Uterus (tissue), 4 donors: ENCODE data around the gene PEX10. TPM values are rescaled to one million over a fixed set of nuclear protein-coding genes. Genes with fewer than 3 reads are reported as not detected.

Experiments
- DNase-seq, 2 donors: peaks; one replicate each; pipeline ENCODE4 v3.0.0-alpha.2; 2019 to 2020
- H3K27ac ChIP-seq, 2 donors: fragments of 200-600 bp; sonication (generic); 1 replicate in 1 of 2; 2 replicates in 1 of 2; pipeline ENCODE4 v1.5.1; 2016 to 2018
- H3K27me3 ChIP-seq, 2 donors: fragments of 200-600 bp; sonication (generic); one replicate each; pipeline ENCODE4 v1.5.1; 2018 to 2019; ENCODE audit warnings: control low read depth in 1 of 2
- H3K36me3 ChIP-seq, 2 donors: fragments of 200-600 bp; sonication (generic); one replicate each; pipeline ENCODE4 v1.5.1; 2019; ENCODE audit warnings: control low read depth in 1 of 2
- H3K4me1 ChIP-seq, 2 donors: fragments of 200-600 bp; sonication (generic); one replicate each; pipeline ENCODE4 v1.5.1; 2018 to 2019; ENCODE audit warnings: control low read depth in 1 of 2
- H3K4me3 ChIP-seq, 2 donors: fragments of 200-600 bp; sonication (generic); 1 replicate in 1 of 2; 2 replicates in 1 of 2; pipeline ENCODE4 v1.5.1; 2018 to 2019; ENCODE audit warnings: mild to moderate bottlenecking in 1 of 2
- H3K9me3 ChIP-seq, 2 donors: fragments of 200-600 bp; sonication (generic); one replicate each; pipeline ENCODE4 v1.5.1; 2019; ENCODE audit warnings: control low read depth in 1 of 2
- POLR2A ChIP-seq, 2 donors: fragments of 450-650 bp; IDR thresholded peaks; one replicate each; pipeline ENCODE4 v1.6.1; 2016; ENCODE audit warnings: antibody characterized with exemption in 2 of 2, mild to moderate bottlenecking in 1 of 2, moderate library complexity in 1 of 2
- intact Hi-C: fragments of 100-400 bp; cut with DNase I; formaldehyde crosslinking; loops from one replicate; pipeline ENCODE4 v1.15.1; 2023; ENCODE audit warnings: low total_unique reads
- total RNA-seq, 4 donors: library from RNA; depleted of rRNA in 3 of 4; stranded (reverse); fragments of >200 nt in 3 of 4; gene quantifications; one replicate each; pipeline versions ENCODE4 v1.1.0 to v1.2.4, GENCODE V29; 2014 to 2023
- TF ChIP-seq, protein P1 (sequence below), 4 experiments: fragments of 200-600 bp in 2 of 4; fragments of 450-650 bp in 2 of 4; sonication (generic) in 2 of 4; IDR thresholded peaks; one replicate each; pipeline ENCODE4 v1.5.1; 2016 to 2019; ENCODE audit warnings: antibody characterized with exemption in 4 of 4, mild to moderate bottlenecking in 2 of 4, moderate library complexity in 1 of 4
- donor health status: DM: yes; HTN: yes; CAD: no.

Gene PEX10
- total RNA-seq, 4 donors from 2014 or later, result 0.77 to 23.6 (median 13.2) TPM

DNA sequence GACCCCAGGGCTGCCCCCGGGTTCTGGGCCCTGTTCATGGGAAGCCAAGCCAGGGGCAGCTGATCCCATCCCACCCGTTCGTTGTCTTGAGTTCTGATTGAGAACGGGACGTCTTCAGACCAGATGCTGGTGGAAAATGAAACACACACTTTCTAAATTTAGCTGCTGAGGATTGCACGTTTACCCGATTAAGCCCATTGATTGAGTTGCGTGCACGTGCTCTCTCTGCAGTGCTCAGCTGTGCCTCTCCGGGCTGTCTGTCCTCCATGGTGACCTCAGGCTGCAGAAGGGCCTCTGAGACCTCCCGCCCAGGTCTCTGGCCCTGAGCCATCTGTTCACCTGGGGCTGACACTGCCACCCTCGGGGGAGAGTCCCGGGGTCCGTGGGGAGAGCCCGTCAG, 27.0 kb upstream of the PEX10 start:
- no peaks in the 10 kb centered on the region for H3K36me3 ChIP-seq
- no peak for DNase-seq
- H3K4me3 ChIP-seq, result no peak overlapping the region
- H3K9me3 ChIP-seq, result no peaks in the 10 kb centered on the region
- intact Hi-C loops, result no loop called here
- peaks cover 5% of the 10 kb centered on the region in 2 donors for H3K27me3 ChIP-seq
- TF ChIP-seq, protein P1, sequence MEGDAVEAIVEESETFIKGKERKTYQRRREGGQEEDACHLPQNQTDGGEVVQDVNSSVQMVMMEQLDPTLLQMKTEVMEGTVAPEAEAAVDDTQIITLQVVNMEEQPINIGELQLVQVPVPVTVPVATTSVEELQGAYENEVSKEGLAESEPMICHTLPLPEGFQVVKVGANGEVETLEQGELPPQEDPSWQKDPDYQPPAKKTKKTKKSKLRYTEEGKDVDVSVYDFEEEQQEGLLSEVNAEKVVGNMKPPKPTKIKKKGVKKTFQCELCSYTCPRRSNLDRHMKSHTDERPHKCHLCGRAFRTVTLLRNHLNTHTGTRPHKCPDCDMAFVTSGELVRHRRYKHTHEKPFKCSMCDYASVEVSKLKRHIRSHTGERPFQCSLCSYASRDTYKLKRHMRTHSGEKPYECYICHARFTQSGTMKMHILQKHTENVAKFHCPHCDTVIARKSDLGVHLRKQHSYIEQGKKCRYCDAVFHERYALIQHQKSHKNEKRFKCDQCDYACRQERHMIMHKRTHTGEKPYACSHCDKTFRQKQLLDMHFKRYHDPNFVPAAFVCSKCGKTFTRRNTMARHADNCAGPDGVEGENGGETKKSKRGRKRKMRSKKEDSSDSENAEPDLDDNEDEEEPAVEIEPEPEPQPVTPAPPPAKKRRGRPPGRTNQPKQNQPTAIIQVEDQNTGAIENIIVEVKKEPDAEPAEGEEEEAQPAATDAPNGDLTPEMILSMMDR (IDR thresholded peaks at IDR 0.05), result no peak
- no peak for TF ChIP-seq POLR2A (IDR thresholded peaks at IDR 0.05)
- no peak overlapping the region for H3K27ac ChIP-seq
- H3K4me1 ChIP-seq, result peaks cover 0 to 8% of the 10 kb centered on the region in 2 donors

DNA sequence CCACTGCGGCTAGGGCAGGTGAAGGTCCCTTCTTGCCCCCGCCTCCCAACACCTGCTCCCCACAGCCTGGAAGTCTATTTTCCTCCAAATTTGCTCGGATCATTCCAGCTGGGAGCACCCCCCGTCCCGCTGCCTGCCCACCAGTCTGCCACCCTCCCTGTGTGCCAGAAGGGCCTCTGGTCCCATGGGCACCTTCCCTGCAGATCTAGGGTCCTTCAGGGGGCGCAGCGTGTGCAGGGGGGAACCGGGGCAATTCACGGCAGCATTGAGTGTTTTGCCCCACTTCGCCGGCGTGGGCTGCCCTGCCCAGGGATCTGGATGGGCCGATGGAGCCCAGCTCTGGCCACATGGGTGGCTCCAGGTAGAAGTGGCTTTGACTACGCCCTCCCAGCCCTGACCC, 26.3 kb upstream of the PEX10 start:
- Histone ChIP-seq H3K9me3 (no peaks in the 10 kb centered on the region), H3K4me3 (no peak overlapping the region), H3K4me1 (peaks cover 0 to 6% of the 10 kb centered on the region in 2 donors), H3K36me3 (no peaks in the 10 kb centered on the region), H3K27ac (no peak overlapping the region), H3K27me3 (peaks cover 0 to 5% of the 10 kb centered on the region in 2 donors)
- TF ChIP-seq POLR2A (IDR thresholded peaks at IDR 0.05), result no peak
- TF ChIP-seq, protein P1 (IDR thresholded peaks at IDR 0.05), result no peak
- no peak for DNase-seq
- intact Hi-C loops, result no loop called here

DNA sequence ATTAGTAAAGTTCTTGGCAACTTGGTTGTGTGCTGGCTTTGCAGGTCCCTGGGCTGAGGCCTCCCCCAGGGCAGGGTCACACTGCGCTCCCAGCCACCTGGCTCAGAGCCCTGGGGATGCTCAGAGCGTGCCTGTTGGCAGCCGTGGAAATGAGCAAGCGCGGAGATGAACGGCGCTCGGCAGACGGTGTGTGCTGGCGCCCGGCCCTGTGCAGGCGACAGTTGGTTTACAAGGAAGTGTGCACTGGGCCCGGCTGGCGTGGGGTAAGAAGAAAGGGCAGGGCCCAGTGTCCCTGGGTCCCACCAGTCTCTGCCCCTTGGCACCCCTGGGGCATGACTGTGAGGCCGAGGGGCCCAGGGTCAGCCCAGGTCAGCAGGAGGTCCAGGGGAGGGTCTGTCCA, 25.7 kb upstream of the PEX10 start:
- Histone ChIP-seq H3K36me3 (no peaks in the 10 kb centered on the region), H3K4me1 (no peaks in the 10 kb centered on the region), H3K9me3 (no peaks in the 10 kb centered on the region), H3K27ac (no peak overlapping the region), H3K27me3 (peaks cover 0 to 3% of the 10 kb centered on the region in 2 donors), H3K4me3 (no peak overlapping the region)
- no peak for TF ChIP-seq POLR2A (IDR thresholded peaks at IDR 0.05)
- DNase-seq, result no peak
- intact Hi-C loops, result no loop called here

DNA sequence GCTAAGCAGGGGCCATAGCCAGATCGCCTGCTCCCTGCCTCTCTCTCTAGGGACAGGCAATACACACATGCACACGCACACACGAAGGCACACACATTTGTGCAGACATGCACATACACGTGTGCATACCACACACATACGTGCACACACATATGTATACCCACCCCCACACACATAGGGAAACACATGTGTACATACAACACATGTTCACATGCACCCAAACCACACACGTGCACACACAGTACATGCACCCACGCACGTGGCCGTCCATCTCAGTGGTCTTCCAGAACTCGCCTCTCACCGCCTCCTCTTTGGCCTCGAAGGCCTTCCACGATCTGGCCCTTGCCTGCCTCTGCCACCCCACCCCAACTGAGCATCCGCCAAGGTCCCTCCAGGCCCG, 25.3 kb upstream of the PEX10 start:
- intact Hi-C loops, result no loop called here
- H3K4me3 ChIP-seq, result no peak overlapping the region
- no peak for DNase-seq
- H3K4me1 ChIP-seq, result no peaks in the 10 kb centered on the region
- H3K9me3 ChIP-seq, result no peaks in the 10 kb centered on the region
- no peaks in the 10 kb centered on the region for H3K27me3 ChIP-seq
- H3K36me3 ChIP-seq, result no peaks in the 10 kb centered on the region
- no peak overlapping the region for H3K27ac ChIP-seq
- TF ChIP-seq, protein P1 (IDR thresholded peaks at IDR 0.05), result no peak
- TF ChIP-seq POLR2A (IDR thresholded peaks at IDR 0.05), result no peak

DNA sequence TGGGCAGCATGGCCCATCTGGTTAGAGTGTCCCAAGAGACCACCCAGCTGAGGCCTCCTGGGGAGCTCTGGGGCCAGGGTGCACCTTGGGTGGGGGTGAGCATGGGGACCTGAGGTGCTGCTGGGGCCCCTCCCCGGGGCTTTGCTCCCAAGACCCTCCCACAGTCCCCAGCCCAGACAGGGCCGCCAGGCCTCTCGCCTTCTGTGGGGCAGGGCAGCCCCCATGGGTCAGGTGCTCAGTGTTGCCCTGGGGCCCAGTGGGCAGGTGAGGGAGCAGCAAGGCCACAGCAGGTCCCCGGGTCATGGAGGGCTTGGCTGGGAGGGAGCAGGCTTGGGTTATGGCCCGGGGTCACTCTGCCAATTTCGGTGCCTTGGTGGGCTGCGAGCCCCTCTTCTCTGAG, 24.5 kb upstream of the PEX10 start:
- no peaks in the 10 kb centered on the region for H3K9me3 ChIP-seq
- no peak for DNase-seq
- H3K4me1 ChIP-seq, result no peaks in the 10 kb centered on the region
- H3K36me3 ChIP-seq, result no peaks in the 10 kb centered on the region
- H3K4me3 ChIP-seq, result no peak overlapping the region
- no peak overlapping the region for H3K27ac ChIP-seq
- TF ChIP-seq, protein P1 (IDR thresholded peaks at IDR 0.05), result no peak
- no peak for TF ChIP-seq POLR2A (IDR thresholded peaks at IDR 0.05)
- intact Hi-C loops, result no loop called here
- no peaks in the 10 kb centered on the region for H3K27me3 ChIP-seq

DNA sequence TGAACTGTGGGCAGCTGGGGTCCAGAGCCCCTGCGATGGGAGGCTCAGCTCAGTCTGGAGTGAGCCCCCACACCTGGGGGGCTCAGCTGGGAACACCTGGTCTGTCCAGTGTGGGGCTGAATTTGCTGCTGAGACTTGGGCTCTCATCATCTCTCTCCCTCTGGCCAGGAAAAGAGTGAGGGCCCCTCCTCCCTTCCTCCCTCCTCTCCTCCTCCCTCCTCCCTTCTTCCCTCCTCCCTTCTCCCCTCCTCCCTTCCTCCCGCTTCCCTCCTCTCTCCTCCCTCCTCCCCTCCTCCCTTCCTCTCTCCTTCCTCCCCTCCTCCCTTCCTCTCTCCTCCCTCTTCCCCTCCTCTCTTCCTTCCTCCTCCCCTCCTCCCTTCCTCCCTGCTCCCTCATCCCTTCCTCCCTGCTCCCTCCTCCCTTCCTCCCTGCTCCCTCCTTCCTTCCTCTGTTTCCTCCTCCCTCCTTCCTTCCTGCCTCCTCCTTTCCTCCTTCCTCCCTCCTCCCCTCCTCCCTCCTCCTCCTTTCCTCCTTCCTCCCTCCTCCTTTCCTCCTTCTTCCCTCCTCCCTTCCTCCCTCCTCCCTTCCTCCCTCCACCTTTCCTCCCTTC, 23.5 kb upstream of the PEX10 start:
- Histone ChIP-seq H3K27me3 (no peaks in the 10 kb centered on the region), H3K4me3 (no peak overlapping the region), H3K9me3 (no peaks in the 10 kb centered on the region), H3K36me3 (no peaks in the 10 kb centered on the region), H3K4me1 (no peaks in the 10 kb centered on the region), H3K27ac (no peak overlapping the region)
- no peak for TF ChIP-seq POLR2A (IDR thresholded peaks at IDR 0.05)
- TF ChIP-seq, protein P1 (IDR thresholded peaks at IDR 0.05), result no peak
- intact Hi-C loops, result no loop called here
- DNase-seq, result no peak
